ENCODE results near the gene PARD6A. TPM values are rescaled to one million over a fixed set of nuclear protein-coding genes. Genes with fewer than 3 reads are reported as not detected.

Gene PARD6A
- total RNA-seq, 1 donor from 2014 or later = 6.4 TPM

DNA sequence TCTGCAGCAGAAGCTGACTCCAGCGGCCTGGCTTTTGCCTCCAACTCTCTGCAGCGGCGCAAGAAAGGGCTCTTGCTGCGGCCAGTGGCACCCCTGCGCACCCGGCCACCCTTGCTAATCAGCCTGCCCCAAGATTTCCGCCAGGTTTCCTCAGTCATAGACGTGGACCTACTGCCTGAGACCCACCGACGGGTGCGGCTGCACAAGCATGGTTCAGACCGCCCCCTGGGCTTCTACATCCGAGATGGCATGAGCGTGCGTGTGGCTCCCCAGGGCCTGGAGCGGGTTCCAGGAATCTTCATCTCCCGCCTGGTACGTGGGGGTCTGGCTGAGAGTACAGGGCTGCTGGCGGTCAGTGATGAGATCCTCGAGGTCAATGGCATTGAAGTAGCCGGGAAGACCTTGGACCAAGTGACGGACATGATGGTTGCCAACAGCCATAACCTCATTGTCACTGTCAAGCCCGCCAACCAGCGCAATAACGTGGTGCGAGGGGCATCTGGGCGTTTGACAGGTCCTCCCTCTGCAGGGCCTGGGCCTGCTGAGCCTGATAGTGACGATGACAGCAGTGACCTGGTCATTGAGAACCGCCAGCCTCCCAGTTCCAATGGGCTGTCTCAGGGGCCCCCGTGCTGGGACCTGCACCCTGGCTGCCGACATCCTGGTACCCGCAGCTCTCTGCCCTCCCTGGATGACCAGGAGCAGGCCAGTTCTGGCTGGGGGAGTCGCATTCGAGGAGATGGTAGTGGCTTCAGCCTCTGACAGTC, 1.3 kb downstream of the PARD6A start:
- DNase-seq (ENCODE audit: low spot score, unreplicated experiment) = no peak
- Mint-ChIP-seq H3K27ac (no peak overlapping the region), H3K4me3 (ENCODE audit: low read depth) (peak overlapping the region; percentile 83), H3K27me3 (no peaks in the 10 kb centered on the region), H3K4me1 (ENCODE audit: low read depth) (peaks cover 11% of the 10 kb centered on the region), H3K36me3 (ENCODE audit: insufficient read depth) (peaks cover 4% of the 10 kb centered on the region), H3K9me3 (ENCODE audit: low read depth) (no peaks in the 10 kb centered on the region)
- TF ChIP-seq, protein P1, sequence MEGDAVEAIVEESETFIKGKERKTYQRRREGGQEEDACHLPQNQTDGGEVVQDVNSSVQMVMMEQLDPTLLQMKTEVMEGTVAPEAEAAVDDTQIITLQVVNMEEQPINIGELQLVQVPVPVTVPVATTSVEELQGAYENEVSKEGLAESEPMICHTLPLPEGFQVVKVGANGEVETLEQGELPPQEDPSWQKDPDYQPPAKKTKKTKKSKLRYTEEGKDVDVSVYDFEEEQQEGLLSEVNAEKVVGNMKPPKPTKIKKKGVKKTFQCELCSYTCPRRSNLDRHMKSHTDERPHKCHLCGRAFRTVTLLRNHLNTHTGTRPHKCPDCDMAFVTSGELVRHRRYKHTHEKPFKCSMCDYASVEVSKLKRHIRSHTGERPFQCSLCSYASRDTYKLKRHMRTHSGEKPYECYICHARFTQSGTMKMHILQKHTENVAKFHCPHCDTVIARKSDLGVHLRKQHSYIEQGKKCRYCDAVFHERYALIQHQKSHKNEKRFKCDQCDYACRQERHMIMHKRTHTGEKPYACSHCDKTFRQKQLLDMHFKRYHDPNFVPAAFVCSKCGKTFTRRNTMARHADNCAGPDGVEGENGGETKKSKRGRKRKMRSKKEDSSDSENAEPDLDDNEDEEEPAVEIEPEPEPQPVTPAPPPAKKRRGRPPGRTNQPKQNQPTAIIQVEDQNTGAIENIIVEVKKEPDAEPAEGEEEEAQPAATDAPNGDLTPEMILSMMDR (IDR thresholded peaks at IDR 0.05; ENCODE audit: unreplicated experiment) = no peak

DNA sequence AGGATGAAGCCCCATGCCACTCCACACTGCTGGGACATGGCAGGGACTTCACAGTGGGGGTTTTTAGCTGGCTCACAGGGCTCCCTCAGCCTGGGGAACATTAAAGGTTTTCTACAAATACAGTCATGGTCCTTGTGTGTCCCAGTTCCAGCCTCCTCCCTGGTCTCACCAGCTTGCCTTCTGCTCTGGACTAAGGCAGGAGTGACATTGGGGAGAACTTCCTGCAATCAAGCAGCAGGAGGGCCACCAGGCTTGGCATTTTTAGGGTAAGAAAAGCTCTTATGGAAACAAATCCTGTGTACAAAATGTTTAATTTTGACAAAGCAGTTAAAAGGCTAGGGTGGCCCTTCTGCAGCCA, 1.9 kb downstream of the PARD6A start:
- Mint-ChIP-seq H3K27me3 (no peaks in the 10 kb centered on the region), H3K27ac (no peak overlapping the region), H3K9me3 (ENCODE audit: low read depth) (no peaks in the 10 kb centered on the region), H3K36me3 (ENCODE audit: insufficient read depth) (peaks cover 4% of the 10 kb centered on the region), H3K4me3 (ENCODE audit: low read depth) (no peak overlapping the region), H3K4me1 (ENCODE audit: low read depth) (peaks cover 11% of the 10 kb centered on the region)
- TF ChIP-seq, protein P1 (IDR thresholded peaks at IDR 0.05; ENCODE audit: unreplicated experiment) = no peak
- no peak for DNase-seq (ENCODE audit: low spot score, unreplicated experiment)

DNA sequence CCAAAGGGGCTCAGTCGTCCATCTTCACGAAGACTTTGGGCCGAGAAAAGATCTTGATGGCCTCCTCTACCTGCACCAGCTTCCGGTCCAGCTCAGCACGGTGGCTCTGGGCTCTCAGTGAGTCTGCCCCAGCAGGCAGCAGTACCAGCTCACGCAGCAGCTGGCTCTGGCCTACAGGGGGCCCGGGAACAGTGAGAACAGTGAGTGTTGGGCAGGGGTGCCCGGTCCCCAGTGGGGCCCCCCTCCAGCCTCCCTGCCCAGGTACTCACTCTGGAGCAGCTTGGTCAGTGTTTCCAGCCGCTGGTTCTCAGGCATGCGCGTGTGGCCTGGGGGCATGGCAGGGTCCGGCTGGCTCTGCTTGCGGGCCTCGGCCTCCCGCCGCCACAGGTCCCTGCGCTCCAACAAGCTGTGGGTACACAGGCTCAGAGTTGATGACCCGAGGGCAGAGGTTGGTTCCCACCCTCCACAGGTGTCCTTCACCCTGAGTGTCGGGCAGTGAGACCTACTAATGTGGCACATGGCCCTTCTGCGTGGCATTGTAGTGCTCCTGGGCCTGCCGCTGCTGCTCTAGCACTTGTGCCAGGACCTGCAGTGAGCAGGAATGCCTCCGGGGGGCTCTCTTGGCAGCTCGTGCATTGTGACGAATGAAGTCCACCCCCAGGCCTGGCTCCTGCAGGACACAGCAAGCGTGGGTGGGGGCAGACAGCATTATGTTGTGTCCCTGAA, 2.6 kb downstream of the PARD6A start:
- Mint-ChIP-seq H3K27ac (no peak overlapping the region), H3K9me3 (ENCODE audit: low read depth) (no peaks in the 10 kb centered on the region), H3K4me1 (ENCODE audit: low read depth) (peaks cover 13% of the 10 kb centered on the region), H3K4me3 (ENCODE audit: low read depth) (no peak overlapping the region), H3K36me3 (ENCODE audit: insufficient read depth) (peaks cover 4% of the 10 kb centered on the region), H3K27me3 (no peaks in the 10 kb centered on the region)
- TF ChIP-seq, protein P1 (IDR thresholded peaks at IDR 0.05; ENCODE audit: unreplicated experiment) = peak; percentile 16
- no peak for DNase-seq (ENCODE audit: low spot score, unreplicated experiment)

DNA sequence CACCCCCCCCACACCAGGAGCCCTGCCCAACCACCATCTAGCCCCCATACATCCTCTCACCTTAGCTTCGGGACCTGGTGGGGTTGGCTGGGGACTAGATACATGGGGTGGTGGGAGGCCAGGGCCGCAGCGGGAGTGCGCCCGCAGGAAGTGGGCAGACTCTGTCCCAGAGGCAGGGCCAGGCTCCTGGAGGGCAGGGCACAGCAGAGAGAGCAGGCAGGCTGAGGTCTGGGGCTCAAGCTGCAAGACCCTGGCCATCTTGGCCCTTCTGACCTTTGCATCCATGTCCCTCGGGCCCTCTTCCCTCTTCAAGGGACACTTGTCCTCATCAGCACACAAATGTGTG, 3.1 kb downstream of the PARD6A start:
- DNase-seq (ENCODE audit: low spot score, unreplicated experiment) = no peak
- H3K27ac Mint-ChIP-seq = no peak overlapping the region
- H3K4me3 Mint-ChIP-seq (ENCODE audit: low read depth) = peak overlapping the region; percentile 38
- no peaks in the 10 kb centered on the region for H3K27me3 Mint-ChIP-seq
- no peaks in the 10 kb centered on the region for H3K9me3 Mint-ChIP-seq (ENCODE audit: low read depth)
- TF ChIP-seq, protein P1 (IDR thresholded peaks at IDR 0.05; ENCODE audit: unreplicated experiment) = no peak
- H3K36me3 Mint-ChIP-seq (ENCODE audit: insufficient read depth) = peaks cover 4% of the 10 kb centered on the region
- peaks cover 13% of the 10 kb centered on the region for H3K4me1 Mint-ChIP-seq (ENCODE audit: low read depth)

DNA sequence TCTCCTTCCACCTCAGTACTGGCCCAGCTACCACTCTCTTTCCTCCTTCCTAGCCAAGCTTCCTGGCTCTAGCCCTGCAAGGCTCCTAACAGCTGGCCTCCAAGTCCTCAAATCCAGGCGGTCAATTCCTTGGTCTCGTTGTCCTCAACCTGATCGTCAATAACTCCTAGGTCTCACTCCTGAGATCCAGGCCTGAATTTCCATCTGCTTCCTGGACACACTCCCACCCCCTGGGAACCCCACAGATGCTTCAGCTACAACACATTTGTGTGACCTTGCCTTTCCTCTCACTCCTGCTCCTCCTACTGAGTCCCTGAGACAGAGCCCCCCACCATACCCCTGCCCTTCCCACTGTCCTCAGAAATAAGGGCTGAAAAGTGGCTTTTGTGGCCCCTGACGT, 3.5 kb downstream of the PARD6A start:
- Mint-ChIP-seq H3K27me3 (no peaks in the 10 kb centered on the region), H3K9me3 (ENCODE audit: low read depth) (no peaks in the 10 kb centered on the region), H3K4me1 (ENCODE audit: low read depth) (peaks cover 9% of the 10 kb centered on the region), H3K27ac (peak overlapping the region; percentile 18), H3K36me3 (ENCODE audit: insufficient read depth) (peaks cover 4% of the 10 kb centered on the region), H3K4me3 (ENCODE audit: low read depth) (peak overlapping the region; percentile 38)
- TF ChIP-seq, protein P1 (IDR thresholded peaks at IDR 0.05; ENCODE audit: unreplicated experiment) = no peak
- no peak for DNase-seq (ENCODE audit: low spot score, unreplicated experiment)

Measured in progenitor cell of endocrine pancreas (in vitro differentiated cells).